Measurements from ENCODE around the gene SEC62. TPM values are rescaled to one million over a fixed set of nuclear protein-coding genes. Genes with fewer than 3 reads are reported as not detected.

The SEC62 gene
- polyA plus RNA-seq, 1 donor from 2014 or later, result 41.9 TPM

DNA sequence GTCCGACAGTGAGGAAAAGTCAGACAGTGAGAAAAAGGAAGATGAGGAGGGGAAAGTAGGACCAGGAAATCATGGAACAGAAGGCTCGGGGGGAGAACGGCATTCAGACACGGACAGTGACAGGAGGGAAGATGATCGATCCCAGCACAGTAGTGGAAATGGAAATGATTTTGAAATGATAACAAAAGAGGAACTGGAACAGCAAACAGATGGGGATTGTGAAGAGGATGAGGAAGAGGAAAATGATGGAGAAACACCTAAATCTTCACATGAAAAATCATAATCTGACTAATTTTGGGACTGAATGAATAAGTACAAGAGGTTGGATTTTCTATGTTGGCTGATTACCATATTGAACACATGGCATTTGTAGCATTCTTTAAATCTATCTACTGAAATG is 26.2 kb downstream of the SEC62 start:
- Histone ChIP-seq H3K36me3 (ENCODE audit: insufficient read depth, low read length) (peaks cover 20% of the 10 kb centered on the region), H3K4me3 (ENCODE audit: low read length) (no peak overlapping the region), H3K27me3 (ENCODE audit: insufficient read depth, low read depth, low read length) (no peaks in the 10 kb centered on the region), H3K9me2 (ENCODE audit: insufficient read depth, low read length) (no peaks in the 10 kb centered on the region), H3K9ac (ENCODE audit: low read length) (no peak overlapping the region), H4K20me1 (ENCODE audit: insufficient read depth) (no peaks in the 10 kb centered on the region), H3K9me3 (ENCODE audit: low read length) (no peaks in the 10 kb centered on the region), H3K27ac (ENCODE audit: low read length) (no peak overlapping the region), H3K79me2 (replicated peaks; ENCODE audit: insufficient read depth, low read length) (no peaks in the 10 kb centered on the region), H2AFZ (ENCODE audit: low read depth, low read length) (no peak overlapping the region), H3F3A (ENCODE audit: insufficient read depth, low read length, poor library complexity, severe bottlenecking) (no peaks in the 10 kb centered on the region), H3K4me2 (ENCODE audit: low read length) (no peak overlapping the region)
- TF ChIP-seq RAD21 (conservative IDR thresholded peaks at IDR 0.05), result no peak
- TF ChIP-seq MXI1 (conservative IDR thresholded peaks at IDR 0.05; ENCODE audit: poor library complexity, severe bottlenecking), result no peak
- TF ChIP-seq, protein P1, sequence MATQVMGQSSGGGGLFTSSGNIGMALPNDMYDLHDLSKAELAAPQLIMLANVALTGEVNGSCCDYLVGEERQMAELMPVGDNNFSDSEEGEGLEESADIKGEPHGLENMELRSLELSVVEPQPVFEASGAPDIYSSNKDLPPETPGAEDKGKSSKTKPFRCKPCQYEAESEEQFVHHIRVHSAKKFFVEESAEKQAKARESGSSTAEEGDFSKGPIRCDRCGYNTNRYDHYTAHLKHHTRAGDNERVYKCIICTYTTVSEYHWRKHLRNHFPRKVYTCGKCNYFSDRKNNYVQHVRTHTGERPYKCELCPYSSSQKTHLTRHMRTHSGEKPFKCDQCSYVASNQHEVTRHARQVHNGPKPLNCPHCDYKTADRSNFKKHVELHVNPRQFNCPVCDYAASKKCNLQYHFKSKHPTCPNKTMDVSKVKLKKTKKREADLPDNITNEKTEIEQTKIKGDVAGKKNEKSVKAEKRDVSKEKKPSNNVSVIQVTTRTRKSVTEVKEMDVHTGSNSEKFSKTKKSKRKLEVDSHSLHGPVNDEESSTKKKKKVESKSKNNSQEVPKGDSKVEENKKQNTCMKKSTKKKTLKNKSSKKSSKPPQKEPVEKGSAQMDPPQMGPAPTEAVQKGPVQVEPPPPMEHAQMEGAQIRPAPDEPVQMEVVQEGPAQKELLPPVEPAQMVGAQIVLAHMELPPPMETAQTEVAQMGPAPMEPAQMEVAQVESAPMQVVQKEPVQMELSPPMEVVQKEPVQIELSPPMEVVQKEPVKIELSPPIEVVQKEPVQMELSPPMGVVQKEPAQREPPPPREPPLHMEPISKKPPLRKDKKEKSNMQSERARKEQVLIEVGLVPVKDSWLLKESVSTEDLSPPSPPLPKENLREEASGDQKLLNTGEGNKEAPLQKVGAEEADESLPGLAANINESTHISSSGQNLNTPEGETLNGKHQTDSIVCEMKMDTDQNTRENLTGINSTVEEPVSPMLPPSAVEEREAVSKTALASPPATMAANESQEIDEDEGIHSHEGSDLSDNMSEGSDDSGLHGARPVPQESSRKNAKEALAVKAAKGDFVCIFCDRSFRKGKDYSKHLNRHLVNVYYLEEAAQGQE (IDR thresholded peaks at IDR 0.05; ENCODE audit: borderline replicate concordance), result no peak
- TF ChIP-seq SMC3 (conservative IDR thresholded peaks at IDR 0.05; ENCODE audit: poor library complexity), result no peak
- no peak for TF ChIP-seq TAF1 (IDR thresholded peaks at IDR 0.05; ENCODE audit: low read depth)
- no peak for TF ChIP-seq POLR2AphosphoS5 (IDR thresholded peaks at IDR 0.05)
- no peak for TF ChIP-seq EP300 (conservative IDR thresholded peaks at IDR 0.05; ENCODE audit: poor library complexity, severe bottlenecking)
- TF ChIP-seq, protein P2, sequence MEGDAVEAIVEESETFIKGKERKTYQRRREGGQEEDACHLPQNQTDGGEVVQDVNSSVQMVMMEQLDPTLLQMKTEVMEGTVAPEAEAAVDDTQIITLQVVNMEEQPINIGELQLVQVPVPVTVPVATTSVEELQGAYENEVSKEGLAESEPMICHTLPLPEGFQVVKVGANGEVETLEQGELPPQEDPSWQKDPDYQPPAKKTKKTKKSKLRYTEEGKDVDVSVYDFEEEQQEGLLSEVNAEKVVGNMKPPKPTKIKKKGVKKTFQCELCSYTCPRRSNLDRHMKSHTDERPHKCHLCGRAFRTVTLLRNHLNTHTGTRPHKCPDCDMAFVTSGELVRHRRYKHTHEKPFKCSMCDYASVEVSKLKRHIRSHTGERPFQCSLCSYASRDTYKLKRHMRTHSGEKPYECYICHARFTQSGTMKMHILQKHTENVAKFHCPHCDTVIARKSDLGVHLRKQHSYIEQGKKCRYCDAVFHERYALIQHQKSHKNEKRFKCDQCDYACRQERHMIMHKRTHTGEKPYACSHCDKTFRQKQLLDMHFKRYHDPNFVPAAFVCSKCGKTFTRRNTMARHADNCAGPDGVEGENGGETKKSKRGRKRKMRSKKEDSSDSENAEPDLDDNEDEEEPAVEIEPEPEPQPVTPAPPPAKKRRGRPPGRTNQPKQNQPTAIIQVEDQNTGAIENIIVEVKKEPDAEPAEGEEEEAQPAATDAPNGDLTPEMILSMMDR (IDR thresholded peaks at IDR 0.05; ENCODE audit: poor library complexity, severe bottlenecking), result no peak
- no peak for TF ChIP-seq EZH2 (IDR thresholded peaks at IDR 0.05; ENCODE audit: borderline replicate concordance, insufficient read depth, low read length, poor library complexity, severe bottlenecking)

- H3K27ac ChIP-seq (ENCODE audit: low read length), result no peak overlapping the region
- H3K4me2 ChIP-seq (ENCODE audit: low read length), result no peak overlapping the region
- H4K20me1 ChIP-seq (ENCODE audit: insufficient read depth), result no peaks in the 10 kb centered on the region
- H3K4me3 ChIP-seq (ENCODE audit: low read length), result no peak overlapping the region
- H3K9ac ChIP-seq (ENCODE audit: low read length), result no peak overlapping the region
- H3K79me2 ChIP-seq (replicated peaks; ENCODE audit: insufficient read depth, low read length), result no peaks in the 10 kb centered on the region
- no peak overlapping the region for H2AFZ ChIP-seq (ENCODE audit: low read depth, low read length)
- H3K9me2 ChIP-seq (ENCODE audit: insufficient read depth, low read length), result no peaks in the 10 kb centered on the region
- no peaks in the 10 kb centered on the region for H3F3A ChIP-seq (ENCODE audit: insufficient read depth, low read length, poor library complexity, severe bottlenecking)
- H3K36me3 ChIP-seq (ENCODE audit: insufficient read depth, low read length), result peaks cover 20% of the 10 kb centered on the region
- H3K27me3 ChIP-seq (ENCODE audit: insufficient read depth, low read depth, low read length), result no peaks in the 10 kb centered on the region
- TF ChIP-seq POLR2AphosphoS5 (IDR thresholded peaks at IDR 0.05) (no peak), MXI1 (conservative IDR thresholded peaks at IDR 0.05; ENCODE audit: poor library complexity, severe bottlenecking) (no peak), EP300 (conservative IDR thresholded peaks at IDR 0.05; ENCODE audit: poor library complexity, severe bottlenecking) (no peak), EZH2 (IDR thresholded peaks at IDR 0.05; ENCODE audit: borderline replicate concordance, insufficient read depth, low read length, poor library complexity, severe bottlenecking) (no peak), SMC3 (conservative IDR thresholded peaks at IDR 0.05; ENCODE audit: poor library complexity) (no peak), TAF1 (IDR thresholded peaks at IDR 0.05; ENCODE audit: low read depth) (no peak), RAD21 (conservative IDR thresholded peaks at IDR 0.05) (no peak)
- TF ChIP-seq, protein P1 (IDR thresholded peaks at IDR 0.05; ENCODE audit: borderline replicate concordance), result no peak
- TF ChIP-seq, protein P2 (IDR thresholded peaks at IDR 0.05; ENCODE audit: poor library complexity, severe bottlenecking), result no peak
- H3K9me3 ChIP-seq (ENCODE audit: low read length), result no peaks in the 10 kb centered on the region
Measured at GRCh38 chr3:169993761-169994160, 27.2 kb downstream of the SEC62 start.

Data from neural cell (in vitro differentiated cells).